ENCODE measurements around the gene DCAF10. TPM values are rescaled to one million over a fixed set of nuclear protein-coding genes. Genes with fewer than 3 reads are reported as not detected.
A peak's percentile ranks its signal among the peaks of the same experiment; 100 is the strongest.
"Not testable (repeated sequence)": the region's sequence is repeated elsewhere in the genome, so short reads cannot be mapped to it uniquely, and the experiment has no call there.

DCAF10 gene
- 10 to 100 TPM; 23.8 to 30.4 (median 26.0) TPM for total RNA-seq

GRCh38 chr9:37800631-37801286 lies at the start of gene DCAF10:
TSS of gene DCAF10 (plus strand) at chr9:37800797. CDS start at chr9:37800867, 70 bp downstream.
- intact Hi-C loops (cut with DNase I; ENCODE audit: low total_unique reads) = no loop called here
- TF ChIP-seq CTCF (IDR thresholded peaks at IDR 0.05) (no peak), POLR2A (IDR thresholded peaks at IDR 0.05) (no peak)
- DNase-seq (ENCODE audit: low spot score in 2 of 2) = peak; percentile 72 to 97
- H3K4me3 ChIP-seq (ENCODE audit: low read depth, poor library complexity, severe bottlenecking) = peak within 1 kb of the TSS; percentile 87
- 0 to 1% methylated on average over 18 to 49 of the region's 72 CpGs for WGBS, 2 donors

- TF ChIP-seq CTCF (IDR thresholded peaks at IDR 0.05) (no peak), POLR2A (IDR thresholded peaks at IDR 0.05) (no peak)
- WGBS, 2 donors = 76 to 87% methylated on average over 6 of the region's 6 CpGs
- intact Hi-C loops (cut with DNase I; ENCODE audit: low total_unique reads) = no loop called here
- peak in 1 of 2 donors; percentile 70 for DNase-seq (ENCODE audit: low spot score in 2 of 2)
- no peak overlapping the region for H3K4me3 ChIP-seq (ENCODE audit: low read depth, poor library complexity, severe bottlenecking)
Measured at GRCh38 chr9:37751186-37751585, 49.4 kb upstream of the DCAF10 start.

- H3K4me3 ChIP-seq (ENCODE audit: low read depth, poor library complexity, severe bottlenecking); intact Hi-C loops (cut with DNase I; ENCODE audit: low total_unique reads): not testable (repeated sequence)
- 80 to 93% methylated on average over 7 to 25 of the region's 30 CpGs for WGBS, 2 donors
- peak in 1 of 2 donors; percentile 83 for DNase-seq (ENCODE audit: low spot score in 2 of 2)
Measured at GRCh38 chr9:37751704-37752103, 48.9 kb upstream of the DCAF10 start.

- H3K4me3 ChIP-seq (ENCODE audit: low read depth, poor library complexity, severe bottlenecking); intact Hi-C loops (cut with DNase I; ENCODE audit: low total_unique reads): not testable (repeated sequence)
- DNase-seq (ENCODE audit: low spot score in 2 of 2) = peak in 1 of 2 donors; percentile 76
- WGBS, 2 donors = 98 to 100% methylated on average over 1 to 8 of the region's 13 CpGs
Measured at GRCh38 chr9:37752112-37752511, 48.5 kb upstream of the DCAF10 start.

GRCh38 chr9:37752642-37753488 lies 47.7 kb upstream of the DCAF10 start:
- TF ChIP-seq POLR2A (IDR thresholded peaks at IDR 0.05) (no peak), CTCF (IDR thresholded peaks at IDR 0.05) (no peak)
- peak in 1 of 2 donors; percentile 71 for DNase-seq (ENCODE audit: low spot score in 2 of 2)
- no peak overlapping the region for H3K4me3 ChIP-seq (ENCODE audit: low read depth, poor library complexity, severe bottlenecking)
- WGBS, 2 donors = 88% methylated on average over 29 of the region's 29 CpGs
- intact Hi-C loops (cut with DNase I; ENCODE audit: low total_unique reads) = no loop called here

- H3K4me3 ChIP-seq (ENCODE audit: low read depth, poor library complexity, severe bottlenecking) = peak within 1 kb of the TSS; percentile 59
- DNase-seq (ENCODE audit: low spot score in 2 of 2) = peak; percentile 31 to 91
- no peak for TF ChIP-seq POLR2A (IDR thresholded peaks at IDR 0.05)
- no peak for TF ChIP-seq CTCF (IDR thresholded peaks at IDR 0.05)
- intact Hi-C loops (cut with DNase I; ENCODE audit: low total_unique reads) = no loop called here
- 4% methylated on average over 40 of the region's 40 CpGs for WGBS, 2 donors
Measured at GRCh38 chr9:37753489-37754190, 47.0 kb upstream of the DCAF10 start, which contains the start of gene TRMT10B. TSS of gene TRMT10B (plus strand) at chr9:37753805. CDS start at chr9:37761932, 8,127 bp downstream.

Data from lower leg skin (tissue), 4 donors.